Vagina (tissue), 2 donors: ENCODE measurements around the gene KRTAP13-2.

Source experiments
- POLR2A ChIP-seq, 2 donors: fragments of 450-650 bp; IDR thresholded peaks; one replicate each; pipeline ENCODE4 v1.6.1; 2017; ENCODE audit warnings: antibody characterized with exemption in 2 of 2, mild to moderate bottlenecking in 2 of 2, moderate library complexity in 2 of 2
- TF ChIP-seq, protein P1 (sequence below), 3 experiments: fragments of 450-650 bp in 2 of 3; fragments of 200-600 bp in 1 of 3; sonication (generic) in 1 of 3; IDR thresholded peaks; one replicate each; pipeline ENCODE4 v1.5.1; 2017 to 2019; ENCODE audit warnings: antibody characterized with exemption in 3 of 3, mild to moderate bottlenecking in 2 of 3, moderate library complexity in 2 of 3

GRCh38 chr21:30351534-30351933 is 20.5 kb downstream of the KRTAP13-2 start:
- TF ChIP-seq, protein P1, sequence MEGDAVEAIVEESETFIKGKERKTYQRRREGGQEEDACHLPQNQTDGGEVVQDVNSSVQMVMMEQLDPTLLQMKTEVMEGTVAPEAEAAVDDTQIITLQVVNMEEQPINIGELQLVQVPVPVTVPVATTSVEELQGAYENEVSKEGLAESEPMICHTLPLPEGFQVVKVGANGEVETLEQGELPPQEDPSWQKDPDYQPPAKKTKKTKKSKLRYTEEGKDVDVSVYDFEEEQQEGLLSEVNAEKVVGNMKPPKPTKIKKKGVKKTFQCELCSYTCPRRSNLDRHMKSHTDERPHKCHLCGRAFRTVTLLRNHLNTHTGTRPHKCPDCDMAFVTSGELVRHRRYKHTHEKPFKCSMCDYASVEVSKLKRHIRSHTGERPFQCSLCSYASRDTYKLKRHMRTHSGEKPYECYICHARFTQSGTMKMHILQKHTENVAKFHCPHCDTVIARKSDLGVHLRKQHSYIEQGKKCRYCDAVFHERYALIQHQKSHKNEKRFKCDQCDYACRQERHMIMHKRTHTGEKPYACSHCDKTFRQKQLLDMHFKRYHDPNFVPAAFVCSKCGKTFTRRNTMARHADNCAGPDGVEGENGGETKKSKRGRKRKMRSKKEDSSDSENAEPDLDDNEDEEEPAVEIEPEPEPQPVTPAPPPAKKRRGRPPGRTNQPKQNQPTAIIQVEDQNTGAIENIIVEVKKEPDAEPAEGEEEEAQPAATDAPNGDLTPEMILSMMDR (IDR thresholded peaks at IDR 0.05) = no peak
- TF ChIP-seq POLR2A (IDR thresholded peaks at IDR 0.05) = no peak
